HG03039 (cell line): ENCODE data around the gene MRPL9.
"Not testable (repeated sequence)": the region's sequence is repeated elsewhere in the genome, so short reads cannot be mapped to it uniquely, and the experiment has no call there.

ENCODE experiments used
- ATAC-seq: cut with Tn5 transposase; IDR thresholded peaks from one replicate; pipeline ENCODE4 v1.9.1; 2021; ENCODE audit warnings: mild to moderate bottlenecking, moderate library complexity; ENCODE audit not compliant: unreplicated experiment

The MRPL9 gene

GRCh38 chr1:151787689-151788088, 24.4 kb upstream of the MRPL9 start:
- no peak for ATAC-seq

- no peak for ATAC-seq
Measured at GRCh38 chr1:151783796-151784195, 20.5 kb upstream of the MRPL9 start.

GRCh38 chr1:151782741-151783140, 19.4 kb upstream of the MRPL9 start:
- ATAC-seq = no peak

GRCh38 chr1:151782026-151782425, 18.7 kb upstream of the MRPL9 start:
- not testable (repeated sequence) for ATAC-seq

GRCh38 chr1:151780736-151781135, 17.4 kb upstream of the MRPL9 start:
- ATAC-seq = not testable (repeated sequence)

- ATAC-seq = no peak
Measured at GRCh38 chr1:151779852-151780251, 16.6 kb upstream of the MRPL9 start.

GRCh38 chr1:151777317-151777716, 14.0 kb upstream of the MRPL9 start:
- ATAC-seq = no peak

GRCh38 chr1:151776665-151777062, 13.4 kb upstream of the MRPL9 start:
- no peak for ATAC-seq

- ATAC-seq = no peak
Measured at GRCh38 chr1:151775894-151776664, 12.8 kb upstream of the MRPL9 start.

- ATAC-seq = no peak
Measured at GRCh38 chr1:151774256-151774922, 11.1 kb upstream of the MRPL9 start.

GRCh38 chr1:151773702-151774101, 10.4 kb upstream of the MRPL9 start:
- ATAC-seq = no peak

GRCh38 chr1:151769270-151769669, 6.0 kb upstream of the MRPL9 start:
- not testable (repeated sequence) for ATAC-seq

GRCh38 chr1:151768351-151769066, 5.2 kb upstream of the MRPL9 start:
- ATAC-seq = not testable (repeated sequence)

GRCh38 chr1:151763990-151764389, 694 bp upstream of the MRPL9 start:
- ATAC-seq = no peak

GRCh38 chr1:151760597-151761385, 2.5 kb downstream of the MRPL9 start:
- no peak for ATAC-seq

GRCh38 chr1:151759241-151759640, 4.1 kb downstream of the MRPL9 start:
- ATAC-seq = no peak

GRCh38 chr1:151756291-151756690, 7.0 kb downstream of the MRPL9 start:
- ATAC-seq = no peak

GRCh38 chr1:151741516-151741915, 21.8 kb downstream of the MRPL9 start:
- no peak for ATAC-seq

- no peak for ATAC-seq
Measured at GRCh38 chr1:151739590-151740355, 23.5 kb downstream of the MRPL9 start.

GRCh38 chr1:151737479-151737878, 25.8 kb downstream of the MRPL9 start:
- no peak for ATAC-seq
